ENCODE data around the gene PACRG.

DNA sequence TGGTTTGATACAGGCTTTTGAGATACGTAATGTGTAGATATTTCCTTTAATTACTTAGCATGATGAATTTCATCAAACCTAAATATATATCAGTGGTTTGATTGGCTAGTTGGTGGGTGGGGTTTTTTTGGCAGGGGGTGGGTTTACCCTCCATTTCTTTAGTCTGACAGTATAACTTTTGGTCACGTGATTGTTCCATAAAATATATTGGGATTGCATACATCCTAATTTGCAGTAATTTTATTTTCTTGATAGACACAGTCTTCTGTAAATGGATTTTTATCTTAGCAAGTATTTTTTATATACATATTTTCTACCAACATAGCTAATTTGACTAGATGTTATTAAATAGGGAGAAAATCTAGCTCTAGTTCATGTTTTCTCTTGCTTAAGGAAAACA is 509.3 kb downstream of the PACRG start:
- no peak for TF ChIP-seq YY1 (IDR thresholded peaks at IDR 0.05; ENCODE audit: insufficient read depth, insufficient read length)
- no peak for TF ChIP-seq ZNF274 (IDR thresholded peaks at IDR 0.05; ENCODE audit: low read depth, low read length)

Data from NT2/D1 (cell line).